NCI-H774 (cell line): ENCODE measurements around the gene APPBP2.

Experiments used
- DNase-seq: peaks from one replicate; lab custom pipeline; 2025; lab: John Stamatoyannopoulos, UW

APPBP2 gene

DNA sequence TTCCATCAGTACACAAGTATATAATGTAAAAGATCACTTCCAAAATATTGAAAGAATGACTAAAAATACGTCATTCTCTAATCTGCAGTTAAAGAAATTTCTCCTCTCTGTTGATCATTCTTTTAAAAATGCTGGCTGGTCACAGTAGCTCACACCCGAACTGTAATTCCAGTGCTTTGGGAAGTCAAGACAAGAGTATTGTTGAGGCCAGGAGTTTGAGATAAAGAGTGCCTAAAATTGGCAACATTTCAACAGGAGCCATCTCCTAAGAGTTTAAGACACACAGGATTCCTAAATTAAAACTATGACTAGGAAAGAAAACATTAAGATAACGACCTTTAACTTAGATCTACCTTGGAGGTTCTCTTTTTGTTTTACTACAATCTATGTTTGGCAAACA is 129.6 kb downstream of the APPBP2 start:
- DNase-seq, result no peak

DNA sequence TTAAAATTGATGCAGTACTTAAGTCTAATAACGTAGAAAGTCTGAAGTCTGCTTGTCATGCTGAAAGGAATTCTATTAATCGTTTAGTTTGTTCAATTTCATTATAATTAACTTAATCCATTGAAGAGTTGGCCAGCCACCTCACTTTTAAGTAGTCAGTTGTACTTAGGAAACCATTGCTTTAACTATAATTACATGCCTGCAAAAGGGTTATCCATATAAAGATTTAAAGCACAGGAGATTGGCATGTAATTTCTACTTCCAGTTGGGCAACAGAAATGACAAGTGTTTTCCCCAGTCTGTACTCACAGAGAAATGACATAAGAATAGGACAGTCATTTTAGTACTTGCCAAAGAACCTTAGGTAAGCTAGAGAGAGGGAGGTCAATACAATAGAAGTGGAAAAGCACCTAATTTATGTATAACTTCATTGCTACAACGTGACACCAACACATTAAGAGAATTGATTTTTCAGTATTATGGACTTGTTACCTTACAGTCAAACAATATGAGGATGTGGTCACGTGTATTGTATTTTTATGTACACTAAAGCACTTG is 130.5 kb downstream of the APPBP2 start:
- peak; percentile 66 for DNase-seq

DNA sequence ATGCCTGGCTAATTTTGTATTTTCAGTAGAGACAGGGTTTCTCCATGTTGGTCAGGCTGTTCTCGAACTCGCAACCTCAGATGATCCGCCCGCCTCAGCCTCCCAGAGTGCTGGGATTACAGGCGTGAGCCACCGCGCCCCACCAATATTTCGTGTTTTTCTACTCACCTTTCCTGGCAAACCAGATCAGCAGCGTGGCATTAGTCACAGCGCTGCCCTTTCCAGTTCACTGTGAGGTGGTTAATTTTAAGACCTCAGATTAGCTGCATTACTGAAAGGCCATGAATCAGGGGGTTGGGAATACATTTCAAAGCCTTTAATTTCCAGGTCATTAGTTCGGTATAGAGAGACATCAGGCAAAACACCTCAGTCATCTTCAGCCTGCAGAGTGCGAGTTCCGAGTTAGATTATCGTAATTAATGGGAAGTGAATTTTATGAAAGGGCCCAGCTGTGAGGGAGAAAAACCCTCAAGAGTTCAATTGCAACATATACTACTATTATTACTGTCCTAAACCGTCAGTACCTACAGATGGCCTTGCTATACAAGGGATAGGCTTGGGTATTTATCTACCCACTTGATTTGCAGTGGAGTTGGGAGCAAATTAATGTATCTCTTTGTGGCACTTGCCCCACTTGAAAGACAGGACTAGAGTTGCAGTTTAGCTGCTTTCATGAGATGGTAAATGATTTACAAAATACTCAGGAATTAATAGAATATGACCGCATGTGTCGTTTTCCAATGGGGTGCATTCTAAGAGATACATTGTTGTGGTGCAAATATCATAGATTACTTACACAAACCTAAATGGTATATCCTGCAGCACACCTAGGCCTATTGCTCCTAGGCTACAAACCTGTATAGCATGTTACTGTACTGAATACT is 132.0 kb downstream of the APPBP2 start:
- no peak for DNase-seq
